Superior temporal gyrus (tissue), 1 donor: ENCODE data around the gene CPED1.
"Not testable (repeated sequence)": the region's sequence is repeated elsewhere in the genome, so short reads cannot be mapped to it uniquely, and the experiment has no call there.

Experiments
- DNase-seq: peaks from one replicate; pipeline ENCODE4 v3.0.0-alpha.2; 2016; ENCODE audit errors: extremely low spot score

The CPED1 gene

GRCh38 chr7:121282129-121282528, 293.6 kb downstream of the CPED1 start:
- DNase-seq, result no peak

DNA sequence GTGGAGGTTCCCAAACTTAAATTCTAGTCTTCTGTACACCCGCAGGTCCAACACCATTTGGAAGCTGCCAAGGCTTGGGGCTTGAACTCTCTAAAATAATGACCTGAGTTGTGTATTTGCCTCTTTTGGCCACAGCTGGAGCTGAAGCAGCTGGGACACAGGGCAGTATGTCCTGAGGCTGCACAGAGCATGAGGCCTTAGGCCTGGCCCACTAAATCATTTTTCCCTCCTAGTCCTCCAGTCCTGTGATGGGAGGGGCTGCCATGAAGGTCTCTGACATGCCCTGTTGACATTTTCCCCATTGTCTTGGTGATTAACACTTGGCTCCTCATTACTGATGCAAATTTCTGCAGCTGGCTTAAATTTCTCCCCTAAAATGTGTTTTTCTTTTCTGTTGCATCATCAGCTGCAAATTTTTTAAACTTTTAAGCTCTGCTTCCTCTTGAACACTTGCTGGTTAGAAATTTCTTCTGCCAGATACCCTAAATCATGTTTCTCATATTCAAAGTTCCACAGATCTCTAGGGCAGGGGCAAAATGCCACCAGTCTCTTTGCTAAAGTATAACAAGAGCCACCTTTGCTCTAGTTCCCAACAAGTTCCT, 296.7 kb downstream of the CPED1 start:
- DNase-seq, result no peak

DNA sequence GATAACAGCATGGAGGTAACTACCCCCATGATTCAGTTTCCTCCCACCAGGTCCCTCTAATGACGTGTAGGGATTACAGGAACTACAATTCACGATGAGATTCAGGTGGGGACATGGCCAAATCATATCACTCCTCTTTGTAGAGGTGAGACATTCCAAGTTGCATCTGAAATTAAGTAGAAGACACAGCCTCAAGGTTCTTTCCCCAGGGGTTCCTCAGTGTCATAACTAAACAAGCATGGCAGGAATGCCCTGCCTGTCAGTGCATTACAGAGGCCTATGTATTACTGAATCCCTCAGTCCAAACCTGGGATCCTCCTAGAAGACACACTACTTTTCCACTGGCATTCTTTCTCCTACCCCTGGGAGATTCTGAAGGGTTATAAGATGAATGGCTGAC, 297.7 kb downstream of the CPED1 start:
- DNase-seq, result no peak

DNA sequence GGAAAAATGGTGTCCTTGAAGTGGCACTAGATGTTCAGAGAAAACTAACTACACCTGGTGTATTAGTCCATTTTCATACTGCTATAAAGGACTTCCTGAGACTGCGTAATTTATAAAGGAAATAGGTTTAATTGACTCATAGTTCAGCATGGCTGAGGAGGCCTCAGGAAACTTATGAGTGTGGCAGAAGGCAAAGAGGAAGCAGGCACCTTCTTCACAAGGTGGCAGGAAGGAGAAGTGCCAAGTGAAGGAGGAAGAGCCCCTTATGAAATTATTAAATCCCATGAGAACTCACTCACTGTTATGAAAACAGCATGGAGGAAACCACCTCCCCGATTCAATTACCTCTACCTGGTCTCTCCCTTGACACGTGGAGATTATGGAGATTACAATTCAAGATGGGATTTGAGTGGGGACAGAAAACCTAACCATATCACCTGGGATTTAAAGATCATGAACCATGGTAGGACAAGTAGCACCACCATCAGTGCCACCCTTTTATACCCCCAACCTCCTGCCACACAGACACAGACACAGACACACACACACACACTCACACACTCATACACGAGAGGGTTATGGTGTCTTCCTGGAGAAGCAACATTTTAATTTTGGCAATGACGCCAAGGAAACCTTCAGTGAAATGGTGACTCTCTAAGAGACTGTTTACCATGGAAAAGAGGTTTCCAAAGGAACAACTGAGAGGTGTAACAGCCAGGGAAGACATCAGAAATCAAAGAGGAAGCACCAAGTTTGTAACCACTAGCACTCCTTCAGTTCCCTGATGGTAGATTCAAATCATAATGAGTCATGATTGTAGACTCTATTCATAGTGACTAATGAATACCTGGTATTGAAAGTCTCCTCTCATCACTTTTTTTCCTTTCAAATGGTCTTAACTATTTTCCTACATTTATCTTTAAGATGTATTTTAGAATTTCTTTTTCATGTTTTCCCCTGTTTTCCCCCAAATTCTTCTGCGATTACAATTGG, 298.5 kb downstream of the CPED1 start:
- no peak for DNase-seq

DNA sequence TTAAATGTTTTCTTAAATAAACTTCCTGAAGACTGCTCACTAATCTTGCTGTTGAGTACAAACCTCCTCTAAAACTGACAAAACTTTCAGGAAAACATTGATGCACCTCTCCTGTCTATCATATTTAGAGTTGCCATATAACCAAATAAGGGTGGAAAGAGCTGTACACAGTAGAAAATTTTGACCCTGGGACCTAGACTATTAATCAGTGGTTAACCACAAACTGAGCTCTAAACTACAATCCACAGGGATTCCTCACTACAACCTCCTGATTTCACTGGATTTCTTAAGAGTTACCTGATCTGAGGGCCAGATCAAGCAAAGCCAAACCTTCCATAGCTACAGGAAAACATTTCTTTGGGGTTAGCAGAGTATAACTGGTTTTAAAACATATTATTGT, 300.4 kb downstream of the CPED1 start:
- no peak for DNase-seq

DNA sequence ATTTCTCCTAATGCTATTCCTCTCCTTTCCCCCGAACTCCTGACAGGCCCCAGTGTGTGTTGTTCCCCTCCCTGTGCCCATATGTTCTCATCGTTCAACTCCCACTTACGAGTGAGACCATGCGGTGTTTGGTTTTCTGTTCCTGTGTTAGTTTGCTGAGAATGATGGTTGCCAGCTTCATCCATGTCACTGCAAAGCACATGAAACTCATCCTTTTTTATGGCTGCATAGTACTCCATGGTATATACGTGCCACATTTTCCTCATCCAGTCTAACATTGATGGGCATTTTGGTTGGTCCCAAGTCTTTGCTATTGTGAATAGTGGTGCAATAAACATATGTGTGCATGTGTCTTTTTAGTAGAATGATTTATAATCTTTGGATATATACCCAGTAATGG, 301.4 kb downstream of the CPED1 start:
- DNase-seq, result not testable (repeated sequence)

GRCh38 chr7:121294448-121294992, 306.0 kb downstream of the CPED1 start:
- no peak for DNase-seq

GRCh38 chr7:121297843-121298242, 309.3 kb downstream of the CPED1 start:
- no peak for DNase-seq

- no peak for DNase-seq
Observed at GRCh38 chr7:121298831-121299239, 310.3 kb downstream of the CPED1 start.

GRCh38 chr7:121300685-121301420, 312.3 kb downstream of the CPED1 start:
- DNase-seq, result no peak

- no peak for DNase-seq
Observed at GRCh38 chr7:121301446-121302213, 313.1 kb downstream of the CPED1 start.

DNA sequence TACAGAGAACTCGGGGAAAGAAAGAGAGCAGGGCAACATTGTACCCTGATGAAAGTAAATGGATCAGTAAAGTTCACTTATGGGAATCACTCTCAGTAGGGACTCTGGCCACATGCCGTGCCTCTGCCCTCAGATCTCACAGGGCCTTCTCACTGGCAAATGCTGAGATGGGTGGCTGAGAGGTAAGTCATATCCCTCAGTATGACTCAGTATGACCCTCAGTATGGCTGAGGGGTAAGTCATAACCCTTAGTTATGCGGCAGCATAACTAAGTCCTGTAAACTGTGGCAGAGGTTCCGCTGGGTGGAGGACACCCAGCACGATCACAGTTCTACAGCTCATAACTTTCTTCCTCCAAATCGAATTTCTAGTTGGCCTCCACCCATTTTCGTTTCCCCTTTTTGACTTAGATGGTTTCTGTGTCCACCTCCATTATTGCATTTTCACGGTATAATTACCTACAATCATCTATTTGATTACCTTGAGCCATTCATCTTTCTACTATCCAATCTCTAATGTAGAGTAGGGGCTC, 313.8 kb downstream of the CPED1 start:
- no peak for DNase-seq

DNA sequence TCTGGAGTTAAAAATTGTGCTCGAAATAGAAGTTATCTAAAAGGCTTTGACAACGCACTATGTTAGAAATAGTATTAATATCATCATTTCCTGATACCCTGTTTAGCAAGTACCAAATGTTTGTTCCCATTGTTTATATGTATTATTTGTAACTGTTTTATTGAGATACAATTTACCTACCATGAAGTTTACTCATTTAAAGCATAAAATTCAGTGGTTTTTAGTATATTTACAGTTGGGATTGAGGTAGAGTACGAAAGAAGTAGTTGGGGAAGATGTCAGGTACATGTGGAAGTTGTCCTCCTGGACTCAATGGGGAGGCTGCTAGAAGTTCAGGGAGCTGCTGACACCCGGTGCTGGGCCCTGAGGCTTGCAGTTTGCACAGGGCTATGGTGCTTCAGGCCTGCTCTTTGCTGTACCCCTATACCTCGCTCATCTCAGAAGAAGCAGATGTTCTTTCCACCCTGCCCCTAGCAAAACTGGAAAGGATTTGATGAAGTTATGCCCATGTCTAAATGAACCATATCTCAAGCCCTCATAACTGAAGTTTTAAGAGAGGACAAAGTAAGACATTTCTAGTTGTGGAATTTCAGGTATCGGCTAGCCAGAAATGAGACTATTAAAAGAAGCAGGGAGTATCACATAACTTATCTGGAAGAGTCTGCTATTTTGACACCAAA, 315.1 kb downstream of the CPED1 start:
- no peak for DNase-seq

DNA sequence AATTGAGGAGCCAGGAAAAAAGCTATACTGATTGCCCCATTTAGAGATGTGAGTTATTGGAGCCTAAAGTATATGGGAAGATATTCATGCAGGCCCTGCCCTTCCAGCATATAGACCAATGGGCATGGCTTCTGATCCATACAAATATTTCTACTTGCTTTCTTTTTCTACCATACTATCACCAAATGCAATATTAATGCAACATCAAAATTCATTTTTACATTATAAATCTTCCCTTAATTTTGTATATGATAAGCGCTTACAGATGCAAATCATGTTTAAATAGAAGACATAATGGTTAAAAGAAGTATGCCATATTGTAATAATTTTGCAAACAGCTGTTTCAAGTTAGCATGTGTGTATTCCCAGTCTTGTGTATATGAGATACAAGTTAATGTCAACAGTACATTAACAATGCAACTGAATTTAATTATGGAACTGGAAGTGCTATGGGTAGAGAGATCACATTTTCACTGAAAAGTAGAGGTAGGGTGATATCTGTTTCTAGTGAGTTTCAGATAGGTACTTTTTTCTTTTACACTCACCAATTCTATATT, 315.7 kb downstream of the CPED1 start:
- no peak for DNase-seq

GRCh38 chr7:121305109-121305508, 316.6 kb downstream of the CPED1 start:
- DNase-seq, result no peak

- DNase-seq, result no peak
Observed at GRCh38 chr7:121306565-121306964, 318.1 kb downstream of the CPED1 start.

GRCh38 chr7:121307021-121307574, 318.6 kb downstream of the CPED1 start:
- DNase-seq, result no peak

DNA sequence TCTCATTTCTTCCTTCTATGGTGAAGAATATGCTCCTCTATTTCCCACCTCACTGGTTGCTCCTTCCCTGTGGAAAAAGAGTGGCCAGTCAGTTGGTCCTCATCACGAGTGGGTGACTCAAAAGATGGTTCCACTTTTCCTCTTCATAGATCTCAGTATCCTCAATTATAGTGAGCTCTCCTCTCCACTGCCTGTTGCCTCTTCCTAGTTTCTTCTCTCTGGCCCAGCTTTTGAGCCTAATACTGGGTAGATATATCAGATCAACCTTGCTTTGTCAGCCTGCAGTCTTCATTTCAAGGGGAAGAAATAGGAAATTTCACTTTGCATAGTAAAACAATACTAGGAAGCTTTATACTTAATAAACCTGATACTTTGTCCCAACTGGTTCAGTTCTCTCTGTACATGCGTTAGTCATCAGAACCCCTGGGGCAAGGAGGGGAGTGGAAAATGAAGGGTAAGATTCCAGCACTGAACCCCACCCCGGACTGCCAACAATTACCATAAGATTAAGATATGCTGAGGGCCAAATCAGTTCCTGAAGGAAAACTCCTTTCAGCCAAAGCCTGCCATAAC, 324.8 kb downstream of the CPED1 start:
- no peak for DNase-seq
